Loucy (cell line): ENCODE data around the gene ATG7.

ENCODE experiments used
- CTCF ChIP-seq: fragments of 200-600 bp; sonication (generic); conservative IDR thresholded peaks from 2 replicates; pipeline ENCODE4 v1.5.1; 2014; ENCODE audit warnings: mild to moderate bottlenecking, antibody characterized with exemption, low read length
- EZH2phosphoT487 ChIP-seq: fragments of 200-600 bp; IDR thresholded peaks from 2 replicates; pipeline ENCODE4 v1.6.1; 2018; ENCODE audit warnings: antibody characterized with exemption, mild to moderate bottlenecking, moderate library complexity, borderline replicate concordance

- no peak for TF ChIP-seq CTCF
- no peak for TF ChIP-seq EZH2phosphoT487
Measured at GRCh38 chr3:11410564-11410963, 138.4 kb downstream of the ATG7 start.
